ENCODE measurements around the gene ABHD16A. TPM values are rescaled to one million over a fixed set of nuclear protein-coding genes. Genes with fewer than 3 reads are reported as not detected.

ABHD16A gene
- polyA plus RNA-seq, 2 of the 4 experiments (the other 2 are of a cell fraction): 16.6 to 22.3 TPM

DNA sequence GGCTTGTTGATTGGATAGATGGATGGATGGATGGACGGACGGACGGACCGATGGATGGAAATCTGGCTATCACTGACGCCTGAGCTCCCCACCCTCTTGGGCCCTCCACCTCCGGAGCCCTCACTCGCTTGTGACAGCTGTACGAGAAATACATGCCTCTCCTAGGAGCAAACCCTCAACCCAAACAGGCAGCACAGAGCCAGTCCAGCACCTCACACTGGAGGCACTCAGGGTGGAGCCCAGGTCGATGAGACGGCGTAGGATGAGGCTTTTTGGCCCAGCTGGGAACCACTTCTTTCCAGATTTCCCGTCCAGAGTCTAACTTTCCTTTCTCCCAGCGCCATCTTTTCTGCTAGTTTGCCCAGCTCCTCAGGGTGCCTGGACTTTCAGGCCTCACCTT, 19.5 kb downstream of the ABHD16A start:
- ChIA-PET POLR2A (no interaction called here), CTCF (interaction anchor here (0.9 to 4.7 kb wide), 3 partner anchors 39 to 147 kb away, joined by 3 to 26 read pairs (median 3); partner anchors contain the start of genes DDAH2 and MPIG6B)
- no peak for ATAC-seq
- 90% methylated on average over 13 of the region's 13 CpGs for WGBS (ENCODE audit: missing lambda C conversion rate)
- Histone ChIP-seq H3K4me2 (no peak overlapping the region), H3K4me3 (no peak overlapping the region), H3K4me1 (no peaks in the 10 kb centered on the region), H3K27ac (no peak overlapping the region), H3K9me3 (no peaks in the 10 kb centered on the region)
- no peak for DNase-seq (ENCODE audit: low read depth in 1 of 2, low spot score in 1 of 2)
- TF ChIP-seq, protein P1, sequence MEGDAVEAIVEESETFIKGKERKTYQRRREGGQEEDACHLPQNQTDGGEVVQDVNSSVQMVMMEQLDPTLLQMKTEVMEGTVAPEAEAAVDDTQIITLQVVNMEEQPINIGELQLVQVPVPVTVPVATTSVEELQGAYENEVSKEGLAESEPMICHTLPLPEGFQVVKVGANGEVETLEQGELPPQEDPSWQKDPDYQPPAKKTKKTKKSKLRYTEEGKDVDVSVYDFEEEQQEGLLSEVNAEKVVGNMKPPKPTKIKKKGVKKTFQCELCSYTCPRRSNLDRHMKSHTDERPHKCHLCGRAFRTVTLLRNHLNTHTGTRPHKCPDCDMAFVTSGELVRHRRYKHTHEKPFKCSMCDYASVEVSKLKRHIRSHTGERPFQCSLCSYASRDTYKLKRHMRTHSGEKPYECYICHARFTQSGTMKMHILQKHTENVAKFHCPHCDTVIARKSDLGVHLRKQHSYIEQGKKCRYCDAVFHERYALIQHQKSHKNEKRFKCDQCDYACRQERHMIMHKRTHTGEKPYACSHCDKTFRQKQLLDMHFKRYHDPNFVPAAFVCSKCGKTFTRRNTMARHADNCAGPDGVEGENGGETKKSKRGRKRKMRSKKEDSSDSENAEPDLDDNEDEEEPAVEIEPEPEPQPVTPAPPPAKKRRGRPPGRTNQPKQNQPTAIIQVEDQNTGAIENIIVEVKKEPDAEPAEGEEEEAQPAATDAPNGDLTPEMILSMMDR (IDR thresholded peaks at IDR 0.05): no peak
- no peak for TF ChIP-seq FOSL2 (IDR thresholded peaks at IDR 0.05)
- no peak for TF ChIP-seq FOSL2 (CRISPR knock-in tag; IDR thresholded peaks at IDR 0.05)
- TF ChIP-seq, protein P2, sequence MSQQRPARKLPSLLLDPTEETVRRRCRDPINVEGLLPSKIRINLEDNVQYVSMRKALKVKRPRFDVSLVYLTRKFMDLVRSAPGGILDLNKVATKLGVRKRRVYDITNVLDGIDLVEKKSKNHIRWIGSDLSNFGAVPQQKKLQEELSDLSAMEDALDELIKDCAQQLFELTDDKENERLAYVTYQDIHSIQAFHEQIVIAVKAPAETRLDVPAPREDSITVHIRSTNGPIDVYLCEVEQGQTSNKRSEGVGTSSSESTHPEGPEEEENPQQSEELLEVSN (IDR thresholded peaks at IDR 0.05; ENCODE audit: borderline replicate concordance, low read depth): no peak
- no peak for TF ChIP-seq JUN (IDR thresholded peaks at IDR 0.05)
- no peak for TF ChIP-seq KDM5A (IDR thresholded peaks at IDR 0.05)
- no peak for TF ChIP-seq EHMT2 (IDR thresholded peaks at IDR 0.05; ENCODE audit: low read depth)
- TF ChIP-seq RARB (CRISPR knock-in tag; IDR thresholded peaks at IDR 0.05): no peak
- TF ChIP-seq JUNB (IDR thresholded peaks at IDR 0.05): no peak
- TF ChIP-seq RFX5 (IDR thresholded peaks at IDR 0.05): no peak
- no peak for TF ChIP-seq SREBF2 (IDR thresholded peaks at IDR 0.05)
- no peak for FAIRE-seq

DNA sequence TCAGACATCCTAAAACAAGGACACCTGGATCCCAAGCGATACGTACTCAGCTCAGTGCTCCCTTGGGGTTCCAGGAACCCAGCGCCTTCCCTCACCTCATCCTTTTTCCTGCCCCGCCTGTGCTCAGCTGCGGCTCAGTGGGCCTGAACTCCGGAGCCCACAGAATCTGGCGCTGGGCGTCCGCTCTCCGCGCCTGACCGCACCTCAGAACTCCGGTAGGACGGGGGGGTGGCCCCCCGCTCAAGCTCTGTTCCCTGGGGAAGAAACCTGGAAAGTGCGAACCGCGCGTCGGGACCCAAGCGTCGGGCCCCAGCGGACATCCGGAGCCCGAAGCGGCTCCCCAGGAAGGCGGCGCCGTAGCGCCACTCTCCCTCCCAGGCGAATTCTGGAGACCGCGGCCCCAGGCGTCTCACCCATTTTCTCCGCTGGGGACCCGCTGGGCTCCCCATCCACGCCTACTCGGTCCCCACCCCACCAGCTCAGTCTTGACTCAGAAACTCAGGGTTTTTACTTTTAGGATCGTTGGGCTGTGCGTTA, 21.9 kb downstream of the ABHD16A start:
- ChIA-PET POLR2A (interaction anchor here (0.7 to 1.0 kb wide), 2 partner anchors 134 to 149 kb away, joined by 3 to 7 read pairs; partner anchors contain the start of genes HSPA1A and HSPA1L), CTCF (interaction anchor here (0.6 to 4.7 kb wide), 17 partner anchors 9 to 1372 kb away, joined by 3 to 26 read pairs (median 4); partner anchors contain the start of genes DDAH2 and SKIC2)
- FAIRE-seq: no peak
- ATAC-seq: peak; percentile 47 to 62; a peak in 5 of 6 replicates
- WGBS (ENCODE audit: missing lambda C conversion rate): 55% methylated on average over 28 of the region's 40 CpGs
- peaks cover 8% of the 10 kb centered on the region; the same call in 1 of the 3 replicates for H3K4me1 ChIP-seq
- no peak for DNase-seq (ENCODE audit: low read depth in 1 of 2, low spot score in 1 of 2)
- H3K4me2 ChIP-seq: peak overlapping the region; percentile 59
- H3K4me3 ChIP-seq: peak overlapping the region; percentile 22; the same call in 2 of the 3 replicates
- no peak for TF ChIP-seq POLR2AphosphoS2 (conservative IDR thresholded peaks at IDR 0.05; ENCODE audit: low read length)
- TF ChIP-seq MYC (IDR thresholded peaks at IDR 0.05; ENCODE audit: borderline replicate concordance, low read length): no peak
- TF ChIP-seq, protein P3, sequence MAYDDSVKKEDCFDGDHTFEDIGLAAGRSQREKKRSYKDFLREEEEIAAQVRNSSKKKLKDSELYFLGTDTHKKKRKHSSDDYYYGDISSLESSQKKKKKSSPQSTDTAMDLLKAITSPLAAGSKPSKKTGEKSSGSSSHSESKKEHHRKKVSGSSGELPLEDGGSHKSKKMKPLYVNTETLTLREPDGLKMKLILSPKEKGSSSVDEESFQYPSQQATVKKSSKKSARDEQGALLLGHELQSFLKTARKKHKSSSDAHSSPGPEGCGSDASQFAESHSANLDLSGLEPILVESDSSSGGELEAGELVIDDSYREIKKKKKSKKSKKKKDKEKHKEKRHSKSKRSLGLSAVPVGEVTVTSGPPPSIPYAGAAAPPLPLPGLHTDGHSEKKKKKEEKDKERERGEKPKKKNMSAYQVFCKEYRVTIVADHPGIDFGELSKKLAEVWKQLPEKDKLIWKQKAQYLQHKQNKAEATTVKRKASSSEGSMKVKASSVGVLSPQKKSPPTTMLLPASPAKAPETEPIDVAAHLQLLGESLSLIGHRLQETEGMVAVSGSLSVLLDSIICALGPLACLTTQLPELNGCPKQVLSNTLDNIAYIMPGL (CRISPR knock-in tag; IDR thresholded peaks at IDR 0.05; ENCODE audit: borderline replicate concordance): no peak
- no peak for TF ChIP-seq MAFK (IDR thresholded peaks at IDR 0.05; ENCODE audit: partially characterized antibody)
- no peak for TF ChIP-seq BHLHE40 (IDR thresholded peaks at IDR 0.05; ENCODE audit: low read depth, low read length)
- TF ChIP-seq ZFP36 (IDR thresholded peaks at IDR 0.05; ENCODE audit: borderline replicate concordance, partially characterized antibody): no peak
- no peak for TF ChIP-seq EP300 (IDR thresholded peaks at IDR 0.05)
- TF ChIP-seq, protein P4, sequence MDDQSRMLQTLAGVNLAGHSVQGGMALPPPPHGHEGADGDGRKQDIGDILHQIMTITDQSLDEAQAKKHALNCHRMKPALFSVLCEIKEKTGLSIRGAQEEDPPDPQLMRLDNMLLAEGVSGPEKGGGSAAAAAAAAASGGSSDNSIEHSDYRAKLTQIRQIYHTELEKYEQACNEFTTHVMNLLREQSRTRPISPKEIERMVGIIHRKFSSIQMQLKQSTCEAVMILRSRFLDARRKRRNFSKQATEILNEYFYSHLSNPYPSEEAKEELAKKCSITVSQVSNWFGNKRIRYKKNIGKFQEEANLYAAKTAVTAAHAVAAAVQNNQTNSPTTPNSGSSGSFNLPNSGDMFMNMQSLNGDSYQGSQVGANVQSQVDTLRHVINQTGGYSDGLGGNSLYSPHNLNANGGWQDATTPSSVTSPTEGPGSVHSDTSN (IDR thresholded peaks at IDR 0.05): no peak
- no peak for TF ChIP-seq TP53 (CRISPR knock-in tag; IDR thresholded peaks at IDR 0.05)
- TF ChIP-seq TFCP2L1 (CRISPR knock-in tag; IDR thresholded peaks at IDR 0.05): no peak
- TF ChIP-seq, protein P5, sequence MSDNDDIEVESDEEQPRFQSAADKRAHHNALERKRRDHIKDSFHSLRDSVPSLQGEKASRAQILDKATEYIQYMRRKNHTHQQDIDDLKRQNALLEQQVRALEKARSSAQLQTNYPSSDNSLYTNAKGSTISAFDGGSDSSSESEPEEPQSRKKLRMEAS (IDR thresholded peaks at IDR 0.05): no peak
- no peak for TF ChIP-seq RFX5 (IDR thresholded peaks at IDR 0.05)
- TF ChIP-seq, protein P6, sequence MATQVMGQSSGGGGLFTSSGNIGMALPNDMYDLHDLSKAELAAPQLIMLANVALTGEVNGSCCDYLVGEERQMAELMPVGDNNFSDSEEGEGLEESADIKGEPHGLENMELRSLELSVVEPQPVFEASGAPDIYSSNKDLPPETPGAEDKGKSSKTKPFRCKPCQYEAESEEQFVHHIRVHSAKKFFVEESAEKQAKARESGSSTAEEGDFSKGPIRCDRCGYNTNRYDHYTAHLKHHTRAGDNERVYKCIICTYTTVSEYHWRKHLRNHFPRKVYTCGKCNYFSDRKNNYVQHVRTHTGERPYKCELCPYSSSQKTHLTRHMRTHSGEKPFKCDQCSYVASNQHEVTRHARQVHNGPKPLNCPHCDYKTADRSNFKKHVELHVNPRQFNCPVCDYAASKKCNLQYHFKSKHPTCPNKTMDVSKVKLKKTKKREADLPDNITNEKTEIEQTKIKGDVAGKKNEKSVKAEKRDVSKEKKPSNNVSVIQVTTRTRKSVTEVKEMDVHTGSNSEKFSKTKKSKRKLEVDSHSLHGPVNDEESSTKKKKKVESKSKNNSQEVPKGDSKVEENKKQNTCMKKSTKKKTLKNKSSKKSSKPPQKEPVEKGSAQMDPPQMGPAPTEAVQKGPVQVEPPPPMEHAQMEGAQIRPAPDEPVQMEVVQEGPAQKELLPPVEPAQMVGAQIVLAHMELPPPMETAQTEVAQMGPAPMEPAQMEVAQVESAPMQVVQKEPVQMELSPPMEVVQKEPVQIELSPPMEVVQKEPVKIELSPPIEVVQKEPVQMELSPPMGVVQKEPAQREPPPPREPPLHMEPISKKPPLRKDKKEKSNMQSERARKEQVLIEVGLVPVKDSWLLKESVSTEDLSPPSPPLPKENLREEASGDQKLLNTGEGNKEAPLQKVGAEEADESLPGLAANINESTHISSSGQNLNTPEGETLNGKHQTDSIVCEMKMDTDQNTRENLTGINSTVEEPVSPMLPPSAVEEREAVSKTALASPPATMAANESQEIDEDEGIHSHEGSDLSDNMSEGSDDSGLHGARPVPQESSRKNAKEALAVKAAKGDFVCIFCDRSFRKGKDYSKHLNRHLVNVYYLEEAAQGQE (IDR thresholded peaks at IDR 0.05): no peak
- TF ChIP-seq, protein P7, sequence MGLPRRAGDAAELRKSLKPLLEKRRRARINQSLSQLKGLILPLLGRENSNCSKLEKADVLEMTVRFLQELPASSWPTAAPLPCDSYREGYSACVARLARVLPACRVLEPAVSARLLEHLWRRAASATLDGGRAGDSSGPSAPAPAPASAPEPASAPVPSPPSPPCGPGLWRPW (IDR thresholded peaks at IDR 0.05): no peak
- no peak for TF ChIP-seq SREBF2 (IDR thresholded peaks at IDR 0.05)
- TF ChIP-seq ZC3H11A (IDR thresholded peaks at IDR 0.05): no peak
- TF ChIP-seq JUN (IDR thresholded peaks at IDR 0.05): no peak
- TF ChIP-seq HDAC2 (IDR thresholded peaks at IDR 0.05): no peak
- no peak for TF ChIP-seq RAD21 (conservative IDR thresholded peaks at IDR 0.05 in 1 of 2, IDR thresholded peaks at IDR 0.05 in 1 of 2)
- no peak for TF ChIP-seq KDM1A (IDR thresholded peaks at IDR 0.05; ENCODE audit: low read depth)
- no peaks in the 10 kb centered on the region for H3K9me3 ChIP-seq
- peak overlapping the region in 1 of 2 experiments; percentile 78; a peak in 3 of 6 replicates for H3K27ac ChIP-seq

Measured in A549 (cell line).